ENCODE results near the gene ATP13A2.
A peak's percentile ranks its signal among the peaks of the same experiment; 100 is the strongest.

The ATP13A2 gene

DNA sequence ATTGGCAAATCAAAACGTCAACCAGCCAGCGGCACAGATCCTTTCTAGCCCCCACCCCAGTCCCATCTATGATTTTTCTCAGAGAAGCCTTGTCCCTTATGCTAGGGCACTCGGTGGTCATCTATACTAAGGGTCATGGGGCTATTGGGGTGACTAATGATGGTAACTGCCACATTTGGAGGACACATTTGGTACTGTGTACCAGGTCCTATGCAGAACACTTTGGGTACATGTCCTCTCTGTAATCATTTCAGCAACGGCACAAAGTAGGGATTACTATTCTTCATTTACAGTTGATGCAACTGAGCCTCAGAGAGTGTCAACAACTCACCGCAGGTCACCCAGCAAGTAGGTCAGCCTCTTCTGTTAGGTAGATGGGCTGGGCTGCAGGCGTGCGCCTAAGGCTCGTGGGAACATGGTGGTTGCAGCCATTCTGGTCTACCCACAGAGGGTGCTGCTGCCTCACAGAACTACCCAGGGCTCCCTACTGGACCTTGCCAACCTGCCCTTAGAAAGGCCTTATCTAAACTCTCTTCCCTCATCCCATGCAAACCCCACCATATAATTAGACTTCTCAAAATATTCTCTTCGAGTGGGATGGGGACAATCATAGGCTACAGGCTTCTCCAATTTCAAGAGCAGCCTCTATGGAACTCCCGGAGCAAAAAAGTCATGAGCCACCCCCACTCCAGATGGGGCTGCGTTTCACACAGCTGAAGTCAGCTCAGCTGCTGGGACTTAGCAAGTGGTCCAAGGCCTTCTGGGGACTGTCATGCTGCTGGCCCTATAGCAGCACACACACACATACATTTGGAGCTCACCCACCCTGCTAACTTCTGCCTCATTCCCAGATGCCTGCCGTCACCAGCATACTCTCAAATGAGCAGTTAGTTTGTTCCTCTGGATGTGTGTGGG lies 47.9 kb upstream of the ATP13A2 start:
- no peak overlapping the region for H3K9ac ChIP-seq
- no peaks in the 10 kb centered on the region for H3K79me2 ChIP-seq
- no peak overlapping the region for H3K4me3 ChIP-seq (ENCODE audit: low read depth, low read length)
- no peaks in the 10 kb centered on the region for H3K27me3 ChIP-seq (ENCODE audit: control insufficient read depth, insufficient read depth, low read length)
- H3K27ac ChIP-seq = no peak overlapping the region
- no peaks in the 10 kb centered on the region for H3K9me3 ChIP-seq (ENCODE audit: control insufficient read depth, low read length)
- no peaks in the 10 kb centered on the region for H3K36me3 ChIP-seq (ENCODE audit: control insufficient read depth, insufficient read depth, low read length)
- no peak overlapping the region for H2AFZ ChIP-seq
- H3K4me1 ChIP-seq = no peaks in the 10 kb centered on the region
- TF ChIP-seq, protein P1, sequence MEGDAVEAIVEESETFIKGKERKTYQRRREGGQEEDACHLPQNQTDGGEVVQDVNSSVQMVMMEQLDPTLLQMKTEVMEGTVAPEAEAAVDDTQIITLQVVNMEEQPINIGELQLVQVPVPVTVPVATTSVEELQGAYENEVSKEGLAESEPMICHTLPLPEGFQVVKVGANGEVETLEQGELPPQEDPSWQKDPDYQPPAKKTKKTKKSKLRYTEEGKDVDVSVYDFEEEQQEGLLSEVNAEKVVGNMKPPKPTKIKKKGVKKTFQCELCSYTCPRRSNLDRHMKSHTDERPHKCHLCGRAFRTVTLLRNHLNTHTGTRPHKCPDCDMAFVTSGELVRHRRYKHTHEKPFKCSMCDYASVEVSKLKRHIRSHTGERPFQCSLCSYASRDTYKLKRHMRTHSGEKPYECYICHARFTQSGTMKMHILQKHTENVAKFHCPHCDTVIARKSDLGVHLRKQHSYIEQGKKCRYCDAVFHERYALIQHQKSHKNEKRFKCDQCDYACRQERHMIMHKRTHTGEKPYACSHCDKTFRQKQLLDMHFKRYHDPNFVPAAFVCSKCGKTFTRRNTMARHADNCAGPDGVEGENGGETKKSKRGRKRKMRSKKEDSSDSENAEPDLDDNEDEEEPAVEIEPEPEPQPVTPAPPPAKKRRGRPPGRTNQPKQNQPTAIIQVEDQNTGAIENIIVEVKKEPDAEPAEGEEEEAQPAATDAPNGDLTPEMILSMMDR (IDR thresholded peaks at IDR 0.05) = peak; percentile 31
- H3K4me2 ChIP-seq (ENCODE audit: low read length) = no peak overlapping the region

DNA sequence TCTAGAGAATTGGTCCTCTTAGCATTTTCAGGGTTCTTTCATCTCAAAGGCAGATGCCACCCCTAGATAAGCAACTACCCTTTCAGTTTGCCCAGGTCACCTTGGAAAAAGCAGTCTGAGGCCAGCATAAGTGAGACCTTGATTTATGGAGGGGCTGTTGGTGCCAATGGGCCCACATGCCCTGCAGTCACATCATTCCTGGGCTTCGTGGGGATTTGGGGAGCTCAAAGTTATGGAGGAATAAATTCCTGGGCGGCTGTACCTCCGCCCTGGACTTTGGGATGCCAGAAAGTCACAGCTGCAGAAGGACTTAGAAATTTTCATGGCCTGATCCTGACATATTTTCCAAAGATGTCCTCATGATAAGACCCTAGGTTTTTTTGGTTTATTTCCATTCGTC lies 44.8 kb upstream of the ATP13A2 start:
- Histone ChIP-seq H2AFZ (no peak overlapping the region), H3K9me3 (ENCODE audit: control insufficient read depth, low read length) (no peaks in the 10 kb centered on the region), H3K4me1 (no peaks in the 10 kb centered on the region), H3K27me3 (ENCODE audit: control insufficient read depth, insufficient read depth, low read length) (no peaks in the 10 kb centered on the region), H3K36me3 (ENCODE audit: control insufficient read depth, insufficient read depth, low read length) (no peaks in the 10 kb centered on the region), H3K79me2 (peaks cover 12% of the 10 kb centered on the region), H3K27ac (no peak overlapping the region), H3K4me2 (ENCODE audit: low read length) (no peak overlapping the region), H3K4me3 (ENCODE audit: low read depth, low read length) (no peak overlapping the region), H3K9ac (no peak overlapping the region)
- TF ChIP-seq, protein P1 (IDR thresholded peaks at IDR 0.05) = no peak

DNA sequence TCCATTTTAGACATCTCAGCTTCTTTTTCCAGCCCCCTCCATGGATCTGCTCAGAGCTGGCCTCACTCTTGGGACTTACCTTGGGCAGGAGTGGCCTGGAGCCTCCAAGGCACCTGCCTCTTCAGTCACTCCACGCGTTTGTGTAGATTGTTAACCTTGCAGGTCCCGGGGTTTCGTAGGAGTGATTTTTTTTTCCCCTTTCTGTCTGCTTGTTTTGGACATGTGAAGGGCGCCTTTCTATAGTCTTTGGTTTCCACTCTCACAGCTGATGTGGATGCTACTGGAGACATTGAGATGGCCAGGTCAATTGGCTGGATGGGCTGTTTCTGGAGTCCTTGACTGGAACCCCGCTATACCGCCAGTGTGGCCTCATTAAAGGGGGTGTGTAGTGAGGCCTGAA lies 44.1 kb upstream of the ATP13A2 start:
- Histone ChIP-seq H3K27me3 (ENCODE audit: control insufficient read depth, insufficient read depth, low read length) (no peaks in the 10 kb centered on the region), H2AFZ (no peak overlapping the region), H3K4me2 (ENCODE audit: low read length) (no peak overlapping the region), H3K79me2 (peaks cover 12% of the 10 kb centered on the region), H3K9ac (no peak overlapping the region), H3K36me3 (ENCODE audit: control insufficient read depth, insufficient read depth, low read length) (no peaks in the 10 kb centered on the region), H3K27ac (no peak overlapping the region), H3K9me3 (ENCODE audit: control insufficient read depth, low read length) (no peaks in the 10 kb centered on the region), H3K4me1 (no peaks in the 10 kb centered on the region), H3K4me3 (ENCODE audit: low read depth, low read length) (no peak overlapping the region)
- TF ChIP-seq, protein P1 (IDR thresholded peaks at IDR 0.05) = no peak

DNA sequence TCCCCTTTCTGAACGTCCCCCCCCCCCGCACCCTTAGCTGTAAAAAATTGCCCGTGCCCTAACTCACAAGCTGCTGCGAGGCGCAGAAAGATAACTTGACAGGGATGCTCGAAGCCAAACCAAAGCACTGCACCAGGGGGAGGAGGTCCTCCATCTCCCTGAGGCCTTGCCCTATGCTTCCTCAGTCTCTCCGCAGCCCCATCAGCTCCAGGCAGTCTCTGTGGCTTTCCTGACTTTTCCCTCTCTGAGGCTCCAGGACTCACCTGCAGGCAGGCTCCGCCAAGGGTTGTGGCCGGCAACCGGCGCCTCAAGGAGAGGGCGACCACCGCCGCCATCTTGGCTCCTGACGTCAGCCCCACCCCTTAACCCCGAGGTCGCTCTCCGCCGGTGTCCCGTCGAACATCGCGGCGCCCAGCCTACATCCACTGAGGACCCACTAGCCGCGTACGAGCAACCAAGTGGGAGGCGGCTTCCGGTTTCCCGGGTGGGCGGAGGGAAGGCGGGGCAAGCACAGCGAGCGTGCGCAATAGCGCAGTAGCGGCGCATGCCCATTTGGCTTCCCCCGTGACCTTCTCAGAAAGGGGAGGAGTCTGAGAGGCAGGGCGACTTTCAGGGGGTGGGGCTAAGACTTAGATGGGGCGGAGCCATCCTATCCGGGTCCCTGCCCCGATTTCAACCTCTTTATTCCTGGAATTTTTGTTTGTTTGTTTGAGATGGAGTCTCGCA lies 42.1 kb upstream of the ATP13A2 start, which contains the start of gene SDHB:
TSS of gene SDHB (minus strand) at position 348 of the 726 bp plus-strand sequence. CDS start at position 335, 13 bp downstream.
- Histone ChIP-seq H3K9ac (no peak within 1 kb of the TSS), H3K79me2 (peaks cover 20% of the 10 kb centered on the region), H3K4me3 (ENCODE audit: low read depth, low read length) (peak within 1 kb of the TSS; percentile 69), H3K27me3 (ENCODE audit: control insufficient read depth, insufficient read depth, low read length) (no peaks in the 10 kb centered on the region), H3K4me1 (no peaks in the 10 kb centered on the region), H2AFZ (peak within 1 kb of the TSS; percentile 83), H3K9me3 (ENCODE audit: control insufficient read depth, low read length) (no peaks in the 10 kb centered on the region), H3K27ac (peak within 1 kb of the TSS; percentile 51), H3K36me3 (ENCODE audit: control insufficient read depth, insufficient read depth, low read length) (no peaks in the 10 kb centered on the region), H3K4me2 (ENCODE audit: low read length) (peak within 1 kb of the TSS; percentile 83)
- TF ChIP-seq, protein P1 (IDR thresholded peaks at IDR 0.05) = no peak
